GM21381 (cell line): ENCODE results near the gene CCDC167.

Experiments
- ATAC-seq: cut with Tn5 transposase; IDR thresholded peaks from one replicate; pipeline ENCODE4 v1.9.1; 2021; ENCODE audit warnings: mild to moderate bottlenecking, moderate library complexity; ENCODE audit not compliant: unreplicated experiment

CCDC167 gene

DNA sequence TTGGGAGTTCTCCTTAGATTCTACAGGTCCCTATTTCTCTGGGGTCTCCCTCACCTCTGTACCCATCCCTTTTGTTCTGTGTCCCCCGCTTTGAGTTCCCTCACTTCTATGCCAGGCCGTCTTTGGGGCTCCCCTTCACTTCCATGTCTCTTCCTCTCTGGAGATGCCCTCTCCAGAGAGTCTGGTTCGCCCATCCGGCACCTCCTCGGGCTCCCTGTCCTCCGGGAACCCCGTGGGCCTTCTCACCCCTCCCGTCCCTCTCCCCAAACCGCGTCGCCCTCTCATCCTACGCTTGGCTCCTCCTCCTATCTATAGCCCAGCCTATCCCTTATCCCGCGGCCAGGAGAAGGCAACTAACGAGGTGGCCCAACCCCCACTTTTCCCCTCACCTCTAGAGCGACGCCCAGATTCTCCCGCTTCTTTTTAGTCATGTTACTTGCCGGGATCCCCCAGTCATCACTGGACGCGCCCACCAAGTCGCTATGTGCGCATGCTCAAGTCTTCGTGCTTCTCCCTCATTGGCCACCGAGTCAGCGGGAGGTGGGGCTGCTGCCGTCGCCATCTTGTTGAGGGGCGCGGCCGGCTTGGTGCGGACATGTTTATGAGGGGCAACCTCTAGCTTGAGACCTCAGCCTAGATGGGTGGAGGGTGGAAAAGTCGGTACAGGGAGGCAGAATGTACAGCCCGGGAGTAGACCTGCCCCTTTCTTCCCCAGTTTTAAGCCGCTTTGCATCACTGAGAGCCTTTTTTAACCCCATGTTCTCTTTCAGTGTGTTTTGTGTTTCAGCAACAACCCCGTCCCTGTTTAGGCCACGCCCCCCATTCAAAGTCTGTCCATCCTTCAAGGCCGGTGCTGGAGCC is at the start of gene CCDC167:
CCDC167 (minus strand) TSS at position 461 of the 861 bp plus-strand sequence; CDS start at position 431, 30 bp downstream.
- ATAC-seq = peak; percentile 78

DNA sequence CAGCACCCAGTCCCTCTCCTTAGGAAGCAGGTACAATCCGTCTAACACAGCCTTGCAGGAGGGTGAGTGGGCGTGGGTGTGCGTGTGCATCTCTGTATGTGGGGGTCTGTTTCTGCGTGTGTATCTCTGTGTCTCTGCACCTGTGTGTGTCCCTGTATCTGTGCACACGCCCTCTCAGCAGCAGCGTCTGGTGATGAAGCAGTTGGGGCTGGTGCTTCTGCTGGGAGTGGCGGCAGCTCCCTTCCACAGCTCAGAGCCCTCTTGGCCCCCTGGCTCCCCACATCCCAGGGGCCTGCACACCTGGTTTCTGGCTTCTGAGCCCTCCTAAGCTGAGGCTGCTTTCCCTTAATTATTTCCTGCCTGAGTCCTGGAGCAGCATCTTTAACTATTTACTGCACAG is 49.5 kb upstream of the CCDC167 start:
- ATAC-seq = no peak

DNA sequence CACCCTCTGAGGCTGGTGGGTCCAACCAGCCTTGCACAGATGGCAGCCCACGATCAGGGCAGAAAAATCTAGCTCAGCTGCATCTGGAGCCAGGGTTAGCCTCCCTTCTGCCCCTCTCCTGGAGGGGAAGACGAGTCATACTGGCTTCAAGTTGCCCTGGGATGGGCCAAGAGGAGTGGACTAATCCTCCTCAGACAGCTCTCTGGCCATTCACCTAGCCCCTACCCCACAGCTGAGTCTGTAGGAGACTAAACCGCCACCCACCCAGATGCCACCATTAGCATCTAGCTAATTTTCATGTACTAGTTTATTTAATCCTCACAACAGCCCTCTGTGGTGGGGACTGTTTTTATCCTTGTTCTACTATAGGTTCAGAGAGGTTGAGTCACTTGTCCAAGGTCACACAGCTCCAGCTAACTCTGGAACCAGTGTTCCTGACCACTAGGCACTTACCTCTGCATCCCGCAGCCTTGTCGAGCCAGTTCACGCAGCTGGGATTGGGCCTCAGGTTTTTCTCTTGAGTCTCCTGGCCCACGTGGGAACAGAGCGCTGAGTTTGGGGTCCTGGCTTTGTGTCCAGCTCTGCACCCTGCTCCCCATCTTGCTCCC is 48.5 kb upstream of the CCDC167 start:
- ATAC-seq = no peak

DNA sequence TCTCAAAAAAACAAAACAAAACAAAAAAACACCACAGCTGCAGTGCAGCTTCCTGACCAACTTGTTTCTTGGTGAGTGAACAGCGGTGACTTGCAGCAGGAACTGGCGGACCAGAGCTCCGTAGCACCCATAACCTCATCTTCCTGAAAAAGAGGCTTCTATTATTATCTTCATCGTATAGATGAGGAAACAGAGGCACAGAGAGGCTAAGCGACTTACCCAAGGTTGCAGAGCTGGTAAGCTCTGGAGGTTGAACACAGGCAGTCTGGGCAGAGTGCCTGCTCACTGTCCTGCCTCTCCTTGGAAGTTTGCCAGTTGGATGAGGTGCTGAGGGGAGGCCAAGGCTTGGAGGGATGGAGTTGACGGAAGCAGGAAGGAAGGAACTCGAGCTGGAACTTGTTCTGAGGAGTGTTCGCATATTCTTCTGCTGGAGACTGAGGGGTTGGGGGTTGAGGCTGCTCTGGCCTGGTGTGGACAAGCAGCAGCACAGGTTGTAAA is 47.9 kb upstream of the CCDC167 start:
- no peak for ATAC-seq

DNA sequence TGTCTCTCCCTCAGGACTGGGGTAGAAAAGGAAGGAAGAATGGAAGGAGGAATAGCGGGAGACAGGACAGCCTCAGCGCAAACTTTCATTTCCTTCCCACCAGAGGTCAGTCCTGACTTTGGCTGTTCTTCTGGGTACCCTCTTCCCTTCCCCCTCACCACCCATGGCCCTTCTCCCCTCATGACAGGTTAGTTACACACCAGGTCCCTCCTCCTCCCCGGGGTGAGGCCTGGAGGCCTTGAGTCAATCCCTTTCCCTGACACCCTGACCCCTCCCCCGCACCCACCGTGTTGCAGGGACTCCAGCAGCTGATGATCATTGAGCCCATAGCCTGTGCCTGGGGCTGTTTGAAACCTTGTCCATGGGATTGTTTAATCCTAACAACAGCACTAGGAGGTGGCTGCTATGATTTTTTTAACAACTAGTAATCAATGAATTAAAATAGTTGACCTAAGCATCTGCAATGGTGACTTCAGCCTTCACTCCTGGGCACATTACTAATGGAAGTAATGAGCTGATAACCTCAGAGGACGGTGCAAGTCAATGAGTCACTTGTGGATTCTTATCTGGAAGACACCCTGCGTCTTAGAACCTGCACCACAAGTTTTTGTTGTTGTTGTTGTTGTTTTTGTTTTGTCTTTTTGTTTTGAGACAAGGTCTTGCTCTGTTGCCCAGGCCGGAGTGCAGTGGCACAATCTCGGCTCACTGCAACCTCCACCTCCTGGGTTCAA is 46.6 kb upstream of the CCDC167 start:
- no peak for ATAC-seq

DNA sequence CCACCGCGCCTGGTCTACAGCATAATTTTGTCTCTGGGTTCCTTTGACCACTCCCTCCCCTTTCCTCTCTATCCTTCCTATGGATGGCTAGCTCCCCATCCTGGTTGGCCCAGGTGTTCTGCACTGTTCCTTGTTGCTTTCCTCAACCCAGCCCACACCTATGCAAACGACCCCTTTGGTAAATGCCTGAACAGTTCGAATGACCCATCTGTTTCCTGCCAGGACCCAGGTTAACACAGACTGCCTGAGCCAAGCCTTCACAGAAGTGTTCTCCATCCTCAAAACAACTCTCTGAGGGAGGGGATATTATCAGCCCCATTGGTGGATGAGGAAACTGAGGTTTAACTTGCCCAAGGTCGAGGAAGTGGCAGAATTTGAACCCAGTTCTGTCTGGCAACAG is 44.8 kb upstream of the CCDC167 start:
- no peak for ATAC-seq

DNA sequence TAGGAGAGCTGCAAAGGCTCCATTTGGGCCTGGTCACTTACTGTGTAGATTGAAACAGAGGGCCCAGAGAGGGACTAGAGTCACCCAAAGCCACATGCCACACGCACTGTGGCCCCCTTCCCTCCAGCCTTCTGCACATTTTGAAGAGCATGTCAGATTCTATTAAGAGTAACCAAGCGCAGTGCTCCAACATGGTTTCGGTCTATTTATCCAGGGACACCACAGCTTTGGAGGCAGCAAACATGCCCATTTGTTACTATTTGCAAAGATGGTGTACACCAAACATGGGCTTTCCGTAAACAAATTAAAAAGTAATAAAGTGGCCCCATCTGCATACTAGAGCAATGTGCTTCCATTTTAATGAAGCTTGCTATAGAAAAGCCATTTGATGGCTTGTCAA is 43.7 kb upstream of the CCDC167 start:
- no peak for ATAC-seq

DNA sequence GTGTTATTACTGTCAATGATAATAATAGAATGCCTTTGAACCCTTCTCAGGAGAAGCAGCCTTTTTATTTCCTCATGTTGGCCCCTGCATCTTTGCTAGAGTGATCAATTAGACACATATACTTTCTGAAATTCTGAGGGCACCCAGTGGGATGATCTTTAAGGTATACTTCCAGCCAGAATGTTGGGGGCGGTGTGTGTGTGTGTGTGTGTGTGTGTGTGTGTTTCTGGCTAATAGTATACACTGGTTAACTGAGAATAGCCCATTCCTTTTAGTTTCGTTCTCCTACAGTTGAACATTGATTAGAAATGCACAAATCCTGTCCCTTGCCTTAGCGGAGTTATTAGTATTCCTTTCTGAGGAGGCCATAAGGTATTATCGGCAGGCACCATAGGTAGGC is 41.7 kb upstream of the CCDC167 start:
- ATAC-seq = no peak

DNA sequence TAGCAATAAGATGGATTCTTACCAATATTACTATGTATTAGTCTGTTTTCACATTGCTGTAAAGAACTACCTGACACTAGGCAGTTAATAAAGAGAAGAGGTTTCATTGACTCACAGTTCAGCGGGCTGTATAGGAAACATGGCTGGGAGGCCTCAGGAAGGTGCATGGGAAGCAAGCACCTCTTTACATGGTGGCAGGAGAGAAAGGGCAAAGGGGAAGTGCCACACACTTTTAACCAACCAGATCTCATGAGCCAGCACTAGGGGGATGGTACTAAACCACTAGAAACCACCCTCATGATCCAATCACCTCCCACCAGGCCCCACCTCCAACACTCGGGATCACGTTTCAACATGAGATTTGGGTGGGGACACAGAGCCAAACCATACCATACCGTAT is 40.7 kb upstream of the CCDC167 start:
- no peak for ATAC-seq

DNA sequence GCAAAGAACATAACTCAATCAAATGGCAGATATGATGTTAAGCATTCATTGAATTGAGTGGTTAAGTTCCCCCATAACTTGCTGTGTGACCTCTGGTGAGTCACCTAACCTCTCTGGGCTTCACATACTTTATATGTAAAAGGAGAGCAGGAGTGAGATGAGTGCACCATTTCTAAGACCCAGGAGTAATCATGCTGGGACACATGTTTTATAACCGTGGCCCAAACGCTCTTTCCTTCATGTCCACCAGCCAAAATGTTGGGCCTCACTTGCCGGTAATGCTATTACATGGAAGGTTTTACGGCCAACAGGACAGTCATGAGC is 40.3 kb upstream of the CCDC167 start:
- ATAC-seq = no peak

DNA sequence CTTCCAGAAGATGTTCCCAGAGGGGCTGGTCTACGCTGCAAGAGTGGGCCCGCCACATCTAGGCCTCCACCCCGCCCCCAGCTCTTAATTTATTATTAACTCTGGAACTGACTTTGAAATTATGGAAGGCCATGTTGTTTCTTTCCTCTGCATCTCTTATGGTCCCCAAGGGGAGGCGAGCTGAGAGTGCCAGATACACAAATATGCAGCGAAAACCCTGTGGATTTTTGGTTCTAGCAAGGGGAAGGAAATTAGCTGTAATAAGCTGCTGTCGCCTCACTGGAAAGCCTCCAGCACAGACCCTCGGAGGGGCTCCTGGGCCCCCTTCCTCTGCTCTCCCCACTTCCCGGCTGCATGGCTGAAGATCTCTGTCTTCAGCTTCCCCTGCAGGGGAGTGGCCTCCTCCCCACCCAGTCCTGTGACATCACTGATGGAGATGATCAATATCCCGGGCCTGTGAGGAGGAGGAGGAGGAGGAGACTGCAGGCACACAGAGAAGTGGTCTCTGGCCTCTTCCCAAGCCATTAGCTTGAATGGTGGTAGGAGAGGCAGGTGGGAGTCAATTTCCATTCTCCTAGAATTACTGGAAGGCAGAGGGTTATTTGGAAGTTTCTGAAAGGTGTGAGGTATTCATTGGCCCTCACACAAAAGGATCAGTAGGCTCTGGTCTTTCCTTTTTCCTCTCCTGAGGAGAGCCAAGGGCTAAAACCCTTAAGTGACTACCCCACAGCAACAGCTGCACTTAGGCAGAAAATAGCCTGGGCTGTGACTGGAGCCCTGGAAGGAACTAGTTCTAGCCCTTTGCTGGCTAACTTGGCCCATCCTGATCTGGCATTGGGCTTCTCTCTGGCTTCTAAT is 39.7 kb upstream of the CCDC167 start:
- no peak for ATAC-seq

DNA sequence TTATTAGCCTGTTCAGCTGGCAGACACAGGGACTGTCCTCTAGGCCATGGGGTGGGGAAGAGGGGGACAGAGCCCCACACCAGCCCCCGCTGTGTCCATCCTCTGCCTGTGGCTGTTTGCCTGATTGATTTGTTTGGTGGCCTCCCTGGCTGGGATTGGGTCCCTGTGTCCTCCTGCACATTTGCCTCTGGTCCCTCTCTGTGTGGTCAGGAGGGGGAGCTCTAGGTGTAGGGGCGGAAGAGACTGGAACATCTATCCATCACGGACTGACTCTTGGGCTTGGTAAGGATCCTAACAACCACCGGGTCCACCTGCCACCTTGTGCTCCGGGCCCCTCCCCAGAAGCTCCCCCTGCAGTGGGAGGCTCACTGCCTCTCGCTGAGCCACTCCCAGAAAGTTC is 38.4 kb upstream of the CCDC167 start:
- no peak for ATAC-seq

DNA sequence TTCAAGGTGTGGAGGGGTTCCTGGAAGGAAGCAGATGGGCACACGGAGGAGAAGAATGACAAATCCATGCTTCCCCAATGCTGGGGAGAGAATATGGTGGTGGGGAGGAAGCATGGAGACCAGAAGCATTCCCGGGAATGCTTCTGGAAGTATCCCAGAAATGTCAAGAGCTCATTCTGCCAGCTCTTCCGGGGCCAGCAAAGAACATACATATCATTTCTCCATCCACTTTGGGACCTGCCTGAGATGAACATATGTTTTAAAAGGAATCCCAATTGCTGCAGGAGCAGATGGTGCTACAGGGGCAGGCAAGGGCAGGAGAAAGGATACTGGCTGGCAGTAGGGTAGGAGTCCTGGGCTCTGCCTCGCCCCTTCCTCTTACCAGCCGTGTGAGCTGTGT is 37.9 kb upstream of the CCDC167 start:
- ATAC-seq = no peak

DNA sequence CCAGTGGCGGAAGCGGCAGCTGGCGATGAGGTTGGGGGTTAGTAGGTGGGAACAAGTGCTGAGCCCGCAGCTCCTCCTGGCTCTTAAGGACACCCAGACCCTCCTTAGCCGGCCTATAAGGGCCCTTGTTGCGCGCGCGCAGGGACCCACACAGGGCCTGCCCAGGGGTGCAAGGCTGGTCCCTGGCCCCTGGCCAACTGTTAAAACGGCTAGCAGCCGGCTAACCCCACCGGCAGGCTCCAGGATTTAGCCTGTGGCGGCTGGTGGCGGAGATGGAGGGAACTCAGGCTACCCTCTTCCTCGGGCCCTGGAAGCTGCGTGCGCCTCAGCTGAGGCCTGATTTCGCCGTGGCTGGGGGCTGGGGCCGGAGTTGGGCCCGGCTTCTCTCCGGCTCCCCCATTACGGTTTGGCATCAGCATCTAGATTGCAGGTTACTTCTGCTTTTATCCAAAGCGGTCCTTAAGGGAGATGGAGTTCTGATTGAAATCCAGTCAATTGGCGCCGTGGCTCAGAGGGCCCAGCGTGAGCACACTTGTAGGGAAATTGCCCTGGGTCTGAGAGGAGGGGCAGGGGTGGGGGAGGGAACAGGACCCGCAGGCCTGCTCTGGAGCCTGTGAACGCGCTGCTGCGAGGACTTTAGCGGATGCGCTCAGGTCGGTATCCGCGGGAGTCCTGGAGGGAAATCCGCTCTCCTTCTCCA is 36.9 kb upstream of the CCDC167 start:
- ATAC-seq = no peak

DNA sequence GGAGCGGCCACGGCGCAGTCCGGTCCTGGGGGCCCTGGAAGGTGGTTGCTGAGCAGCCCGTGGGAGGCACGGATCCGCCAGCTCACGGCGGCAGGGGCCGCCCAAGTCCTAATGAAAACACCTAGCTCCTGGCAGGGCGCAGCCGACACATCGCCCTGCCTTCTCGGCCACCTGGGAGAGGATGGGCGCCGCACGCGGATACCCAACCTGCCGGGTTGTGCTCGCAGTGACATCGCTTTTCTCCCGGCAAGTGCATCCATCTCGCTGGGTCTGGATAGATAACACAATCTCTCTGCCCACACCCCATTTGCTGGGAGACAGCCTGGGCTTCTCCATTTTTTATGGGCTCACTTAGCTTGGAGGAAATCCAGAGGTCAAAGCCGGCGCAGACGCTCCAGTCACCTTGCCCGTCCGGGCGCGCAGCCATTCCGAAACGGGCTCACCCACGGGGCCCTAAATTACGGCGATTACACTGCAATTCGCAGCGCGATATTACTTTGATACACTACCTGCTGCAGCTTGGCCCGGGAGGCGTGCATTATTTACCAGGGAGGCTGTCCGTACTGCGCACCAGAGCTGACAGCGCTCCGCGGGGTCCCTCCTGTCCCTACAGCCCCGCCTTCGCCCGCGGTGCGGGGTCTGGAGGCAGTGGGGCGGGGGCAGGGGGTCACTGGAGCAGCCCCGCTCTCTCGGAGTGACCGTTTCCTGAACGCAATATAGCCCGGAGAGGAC is 36.2 kb upstream of the CCDC167 start:
- ATAC-seq = no peak

DNA sequence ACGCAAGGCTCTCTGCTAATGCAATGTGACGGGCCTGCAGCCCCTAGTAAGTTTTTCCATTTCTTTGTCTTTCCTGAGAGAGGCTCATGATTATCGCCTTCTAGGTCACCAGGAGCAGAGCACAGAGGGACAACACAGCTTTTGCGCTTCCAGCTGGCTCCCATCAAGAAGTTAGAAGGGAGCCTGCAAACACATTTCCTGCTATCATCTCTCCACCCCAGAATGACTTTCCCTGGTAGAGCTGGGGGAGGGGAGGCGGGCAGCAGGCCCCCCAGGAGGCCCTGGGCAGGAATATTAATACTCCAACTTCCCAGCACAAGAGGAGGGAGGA is 35.7 kb upstream of the CCDC167 start:
- no peak for ATAC-seq

DNA sequence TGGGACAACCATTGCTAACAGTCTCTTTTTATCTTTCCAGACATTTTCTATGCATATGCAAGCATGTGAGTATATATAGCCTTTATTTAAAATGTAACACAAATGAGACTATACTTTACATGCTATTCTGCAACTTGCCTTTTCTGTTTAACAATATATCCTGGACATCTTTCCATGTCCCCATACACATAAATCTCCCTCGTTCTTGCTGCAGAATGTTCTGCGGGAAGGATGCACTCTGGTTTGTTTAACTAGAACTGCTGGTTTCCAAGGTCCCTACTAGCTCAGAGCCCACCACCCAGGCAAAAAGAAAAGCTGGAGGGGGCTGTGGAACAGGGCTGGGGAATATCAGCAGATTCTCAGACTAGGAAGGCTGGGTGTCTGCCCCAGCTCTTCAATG is 35.2 kb upstream of the CCDC167 start:
- no peak for ATAC-seq

DNA sequence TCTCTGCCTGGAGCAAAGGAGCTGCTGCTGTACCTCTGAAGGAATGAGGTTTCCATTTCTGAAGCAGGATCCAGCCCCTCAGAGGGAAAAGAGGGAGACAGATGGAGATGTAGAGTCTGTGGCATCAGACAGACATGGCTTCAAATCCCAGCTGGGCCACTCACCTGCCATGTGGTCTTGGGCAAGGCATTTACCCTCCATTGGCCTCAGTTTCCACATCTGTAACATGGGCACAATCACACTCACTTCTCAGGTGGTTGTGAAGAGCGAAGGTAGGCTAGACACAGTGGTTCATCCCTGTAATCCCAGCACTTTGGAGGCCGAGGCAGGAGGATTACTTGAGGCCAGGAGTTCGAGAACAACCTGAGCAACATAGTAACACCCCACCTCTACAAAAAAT is 32.4 kb upstream of the CCDC167 start:
- no peak for ATAC-seq

DNA sequence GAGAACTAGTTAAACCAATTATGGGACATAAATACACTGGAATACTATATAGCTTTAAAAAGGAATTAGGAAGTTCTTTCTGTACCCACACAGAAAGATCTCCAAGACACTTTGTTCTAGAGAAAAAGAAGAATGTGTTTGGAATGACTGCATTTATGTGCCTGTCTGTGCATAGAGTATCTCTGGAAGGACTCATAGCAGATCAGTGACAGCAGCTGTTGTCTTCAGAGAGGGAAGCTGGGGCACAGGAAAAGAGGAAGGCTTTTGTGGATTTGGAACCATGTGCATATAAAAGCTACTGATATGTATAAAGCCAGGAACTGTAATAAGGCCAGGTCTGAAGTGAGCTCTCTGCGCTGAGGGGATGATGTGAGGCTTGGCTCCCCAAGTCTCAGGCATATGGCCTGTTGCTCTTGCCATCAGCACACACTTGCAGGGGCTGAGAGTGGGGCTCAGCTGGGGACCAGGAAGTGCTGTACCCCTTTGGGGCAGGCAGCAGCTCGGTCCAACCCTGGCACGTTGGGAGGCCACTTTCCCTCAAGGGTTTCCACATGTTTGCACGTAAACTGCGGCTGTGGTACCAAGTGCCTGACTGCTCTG is 31.8 kb upstream of the CCDC167 start:
- no peak for ATAC-seq
